SHP77 treated with DMSO at 0.1 percent for 48 hours (cell line): Measurements from ENCODE around the gene CTPS2.
"Not testable (repeated sequence)": the region's sequence is repeated elsewhere in the genome, so short reads cannot be mapped to it uniquely, and the experiment has no call there.

Source experiments
- DNase-seq: peaks from one replicate; lab custom pipeline; 2025; lab: John Stamatoyannopoulos, UW

The CTPS2 gene

GRCh38 chrX:16604337-16604736 is 108.1 kb downstream of the CTPS2 start:
- DNase-seq = no peak

GRCh38 chrX:16603822-16604221 is 108.6 kb downstream of the CTPS2 start:
- no peak for DNase-seq

GRCh38 chrX:16603235-16603634 is 109.2 kb downstream of the CTPS2 start:
- DNase-seq = not testable (repeated sequence)

- no peak for DNase-seq
These were observed 110.6 kb downstream of the CTPS2 start for GRCh38 chrX:16601885-16602284.

- DNase-seq = no peak
These were observed 118.0 kb downstream of the CTPS2 start for GRCh38 chrX:16594490-16594889.

GRCh38 chrX:16593801-16594200 is 118.7 kb downstream of the CTPS2 start:
- no peak for DNase-seq

GRCh38 chrX:16592194-16592770 is 120.2 kb downstream of the CTPS2 start:
- no peak for DNase-seq

GRCh38 chrX:16589826-16590225 is 122.6 kb downstream of the CTPS2 start:
- no peak for DNase-seq

GRCh38 chrX:16589211-16589610 is 123.3 kb downstream of the CTPS2 start:
- DNase-seq = no peak

GRCh38 chrX:16588266-16588665 is 124.2 kb downstream of the CTPS2 start:
- no peak for DNase-seq

GRCh38 chrX:16587836-16588235 is 124.6 kb downstream of the CTPS2 start:
- no peak for DNase-seq

- DNase-seq = no peak
These were observed 125.9 kb downstream of the CTPS2 start for GRCh38 chrX:16586377-16587112.

GRCh38 chrX:16585486-16586376 is 126.7 kb downstream of the CTPS2 start:
- DNase-seq = no peak

- not testable (repeated sequence) for DNase-seq
These were observed 132.3 kb downstream of the CTPS2 start for GRCh38 chrX:16580004-16580797.

- DNase-seq = no peak
These were observed 133.0 kb downstream of the CTPS2 start for GRCh38 chrX:16579517-16579916.

- DNase-seq = no peak
These were observed 134.3 kb downstream of the CTPS2 start for GRCh38 chrX:16578218-16578617.

- no peak for DNase-seq
These were observed 134.9 kb downstream of the CTPS2 start for GRCh38 chrX:16577483-16578029.

- not testable (repeated sequence) for DNase-seq
These were observed 137.1 kb downstream of the CTPS2 start for GRCh38 chrX:16575388-16575787.

GRCh38 chrX:16573781-16574180 is 138.7 kb downstream of the CTPS2 start:
- DNase-seq = no peak

- DNase-seq = no peak
These were observed 144.8 kb downstream of the CTPS2 start for GRCh38 chrX:16567681-16568080.

GRCh38 chrX:16566571-16566970 is 145.9 kb downstream of the CTPS2 start:
- no peak for DNase-seq

- no peak for DNase-seq
These were observed 152.3 kb downstream of the CTPS2 start for GRCh38 chrX:16560173-16560572.
